NB4 (cell line): ENCODE data around the gene AKAIN1.

Source experiments
- DNase-seq: peaks from one replicate; pipeline ENCODE4 v3.0.0; 2010; ENCODE audit warnings: low read depth
- H3K4me3 ChIP-seq: one replicate; pipeline ENCODE4 v1.5.1; 2011; ENCODE audit warnings: mild to moderate bottlenecking, low read depth, low read length, moderate library complexity
- CTCF ChIP-seq: IDR thresholded peaks from one replicate; pipeline ENCODE4 v1.5.1; 2012; ENCODE audit warnings: low read depth, low read length
- MAX ChIP-seq: IDR thresholded peaks from 2 replicates; pipeline ENCODE4 v1.6.1; 2011; ENCODE audit warnings: low read depth, low read length
- MYC ChIP-seq: IDR thresholded peaks from 2 replicates; pipeline ENCODE4 v1.6.1; 2011; ENCODE audit warnings: low read depth, low read length
- POLR2A ChIP-seq: IDR thresholded peaks from 2 replicates; pipeline ENCODE4 v1.6.1; 2011; ENCODE audit warnings: mild to moderate bottlenecking; ENCODE audit not compliant: insufficient read length; ENCODE audit errors: extremely low read depth

The AKAIN1 gene

GRCh38 chr18:5107988-5108387 lies 89.1 kb downstream of the AKAIN1 start:
- H3K4me3 ChIP-seq, result no peak overlapping the region
- TF ChIP-seq POLR2A, result no peak
- peak; percentile 8 for DNase-seq

DNA sequence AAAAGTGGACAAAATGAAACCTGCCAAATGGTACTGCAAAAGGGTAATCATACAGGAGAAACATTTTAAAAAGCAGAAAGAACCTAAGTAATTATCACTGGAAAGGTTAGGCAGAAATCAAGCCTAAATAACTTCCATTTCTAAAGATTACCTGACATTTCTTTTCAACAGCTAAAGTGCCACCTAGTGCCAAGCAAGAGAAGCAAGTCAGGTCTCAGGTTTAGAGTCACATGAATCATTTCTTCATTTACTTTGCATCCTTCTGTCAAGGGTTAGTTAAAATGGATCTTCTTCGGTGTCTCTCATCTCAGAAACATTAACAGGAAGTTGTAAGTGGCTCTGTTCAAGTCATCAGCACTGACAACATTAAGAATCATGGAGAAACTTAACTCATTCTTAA lies 90.3 kb downstream of the AKAIN1 start:
- DNase-seq, result no peak
- TF ChIP-seq MAX, result no peak
- peak; percentile 13 for TF ChIP-seq CTCF
- no peak for TF ChIP-seq POLR2A
- TF ChIP-seq MYC, result no peak
- no peak overlapping the region for H3K4me3 ChIP-seq

DNA sequence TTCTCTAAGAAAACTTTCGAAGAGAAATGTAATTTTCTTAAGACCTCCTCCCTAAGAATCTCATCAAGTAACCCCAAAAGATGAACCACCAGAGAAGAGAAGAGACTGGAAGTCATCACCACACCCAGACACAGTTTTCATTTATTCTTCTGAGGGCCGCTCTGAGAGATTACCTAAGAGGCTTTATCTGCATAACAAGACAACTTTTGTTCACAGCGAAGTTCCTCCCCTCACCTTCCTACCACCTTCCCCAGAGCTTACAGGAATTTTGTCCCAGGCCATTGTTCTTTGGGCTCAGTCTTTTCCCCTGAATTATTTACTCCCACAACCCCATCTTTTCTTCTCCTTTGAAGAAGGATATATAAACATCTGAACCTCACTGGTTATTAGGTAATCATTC lies 92.8 kb downstream of the AKAIN1 start:
- DNase-seq, result no peak
- TF ChIP-seq MYC (no peak), MAX (no peak), POLR2A (no peak), CTCF (no peak)
- H3K4me3 ChIP-seq, result no peak overlapping the region

GRCh38 chr18:5103693-5104092 lies 93.4 kb downstream of the AKAIN1 start:
- no peak for TF ChIP-seq MYC
- no peak for TF ChIP-seq CTCF
- no peak for TF ChIP-seq MAX
- TF ChIP-seq POLR2A, result no peak
- DNase-seq, result no peak
- no peak overlapping the region for H3K4me3 ChIP-seq

DNA sequence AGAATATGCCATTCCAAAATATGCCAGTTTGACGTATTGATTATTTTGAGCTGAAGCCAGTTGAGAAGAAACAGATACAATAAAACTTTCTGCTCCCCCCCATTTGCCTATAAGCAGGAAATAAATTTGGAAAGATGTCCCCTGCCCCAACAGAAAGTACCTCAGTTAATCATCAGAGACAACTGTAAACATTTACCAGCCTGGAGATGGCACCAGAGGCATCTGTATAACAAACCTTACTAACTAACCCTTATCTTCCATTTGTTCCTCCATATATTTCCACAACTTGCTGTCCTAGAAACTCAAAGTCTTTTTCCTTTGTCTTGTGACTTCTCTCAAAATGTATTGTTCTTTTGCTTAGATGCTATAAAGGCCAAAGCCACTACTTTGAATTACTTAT lies 93.8 kb downstream of the AKAIN1 start:
- no peak for TF ChIP-seq MYC
- TF ChIP-seq CTCF, result no peak
- no peak overlapping the region for H3K4me3 ChIP-seq
- peak; percentile 2 for DNase-seq

- no peak for DNase-seq
- no peak overlapping the region for H3K4me3 ChIP-seq
- no peak for TF ChIP-seq MYC
- TF ChIP-seq MAX, result no peak
- TF ChIP-seq CTCF, result no peak
- no peak for TF ChIP-seq POLR2A
These were observed 99.8 kb downstream of the AKAIN1 start for GRCh38 chr18:5097116-5097703.

GRCh38 chr18:5095239-5095638 lies 101.8 kb downstream of the AKAIN1 start:
- H3K4me3 ChIP-seq, result no peak overlapping the region
- DNase-seq, result peak; percentile 16
- TF ChIP-seq MAX (no peak), POLR2A (no peak), CTCF (no peak), MYC (no peak)
